Natural killer cell (primary cell): Measurements from ENCODE around the gene SOX11. TPM values are rescaled to one million over a fixed set of nuclear protein-coding genes. Genes with fewer than 3 reads are reported as not detected.

Experiments used
- ATAC-seq, 3 donors: fragments of 150-1000 bp in 2 of 3; fragments of 200-7000 bp in 1 of 3; cut with Tn5 transposase; 1 replicate in 1 of 3; 2 replicates in 2 of 3; pipeline ENCODE4 v1.10.0; 2021; ENCODE audit warnings: mild to moderate bottlenecking in 2 of 3, moderate library complexity in 2 of 3
- DNase-seq, 2 donors: peaks; one replicate each; pipeline versions ENCODE4 v3.0.0 to v3.0.0-alpha.2; 2013 to 2021; ENCODE audit warnings: mixed read lengths in 1 of 2
- H3K27ac ChIP-seq: one replicate; pipeline ENCODE4 v1.5.1; 2013; ENCODE audit warnings: mild to moderate bottlenecking, low read length
- H3K27me3 ChIP-seq: one replicate; pipeline ENCODE4 v1.6.1; 2013; ENCODE audit warnings: low read length; ENCODE audit not compliant: control insufficient read depth, insufficient read depth
- H3K36me3 ChIP-seq: one replicate; pipeline ENCODE4 v1.6.1; 2013; ENCODE audit warnings: low read length; ENCODE audit not compliant: control insufficient read depth, insufficient read depth
- H3K4me1 ChIP-seq: one replicate; pipeline ENCODE4 v1.6.1; 2013; ENCODE audit warnings: low read length; ENCODE audit not compliant: control insufficient read depth, insufficient read depth
- H3K4me3 ChIP-seq: one replicate; pipeline ENCODE4 v1.5.1; 2013; ENCODE audit warnings: low read length
- H3K9me3 ChIP-seq: one replicate; pipeline ENCODE4 v1.6.1; 2013; ENCODE audit warnings: low read length; ENCODE audit not compliant: control insufficient read depth, insufficient read depth
- H3K27ac Mint-ChIP-seq, 2 donors: one replicate each; pipeline ENCODE4 v1.8.0; 2022; ENCODE audit warnings: mild to moderate bottlenecking in 2 of 2, mixed read lengths in 2 of 2, moderate library complexity in 1 of 2
- H3K27me3 Mint-ChIP-seq, 2 donors: one replicate each; pipeline ENCODE4 v1.8.0; 2022; ENCODE audit warnings: low read depth in 2 of 2, mixed read lengths in 2 of 2
- H3K36me3 Mint-ChIP-seq: one replicate; pipeline ENCODE4 v1.8.0; 2022; ENCODE audit warnings: mixed read lengths
- H3K4me1 Mint-ChIP-seq, 2 donors: one replicate each; pipeline ENCODE4 v1.8.0; 2022; ENCODE audit warnings: mixed read lengths in 2 of 2
- H3K4me3 Mint-ChIP-seq: one replicate; pipeline ENCODE4 v1.8.0; 2022; ENCODE audit warnings: mild to moderate bottlenecking, moderate library complexity, mixed read lengths
- H3K9me3 Mint-ChIP-seq, 2 donors: one replicate each; pipeline ENCODE4 v1.8.0; 2022; ENCODE audit warnings: mixed read lengths in 2 of 2
- CTCF ChIP-seq: fragments of 200-600 bp; IDR thresholded peaks from one replicate; pipeline ENCODE4 v1.8.0; 2022; ENCODE audit warnings: antibody characterized with exemption
- WGBS: methylation state at CpG from one replicate; pipeline ENCODE4 v1.1.7; 2013; ENCODE audit warnings: missing lambda C conversion rate; ENCODE audit not compliant: insufficient coverage; 5-methylcytosine and 5-hydroxymethylcytosine counted together
- intact Hi-C: fragments of 100-400 bp; cut with micrococcal nuclease; formaldehyde crosslinking; loops from one replicate; pipeline ENCODE4 v1.14.2; 2022
- total RNA-seq, 4 donors: library from RNA; stranded (reverse); fragments of 120-200 nt in 1 of 4; gene quantifications; one replicate each; pipeline versions ENCODE4 v1.2.3 to v1.2.4, GENCODE V29; 2013 to 2022

The SOX11 gene
- total RNA-seq, 3 donors from 2014 or later (not counting 1 experiment from before 2014, with no cell fraction given), result not detected

GRCh38 chr2:5727235-5727634, 35.1 kb downstream of the SOX11 start:
- H3K27ac ChIP-seq, result no peak overlapping the region
- Mint-ChIP-seq H3K4me3 (no peak overlapping the region), H3K27ac (no peak overlapping the region), H3K27me3 (no peaks in the 10 kb centered on the region), H3K4me1 (no peaks in the 10 kb centered on the region), H3K9me3 (peaks cover 0 to 4% of the 10 kb centered on the region in 2 donors), H3K36me3 (no peaks in the 10 kb centered on the region)
- H3K9me3 ChIP-seq, result peaks cover 2% of the 10 kb centered on the region
- DNase-seq (no peak), ATAC-seq (no peak)
- no peaks in the 10 kb centered on the region for H3K4me1 ChIP-seq
- intact Hi-C loops, result no loop called here
- no peak for TF ChIP-seq CTCF
- H3K27me3 ChIP-seq, result no peaks in the 10 kb centered on the region
- H3K4me3 ChIP-seq, result no peak overlapping the region
- H3K36me3 ChIP-seq, result no peaks in the 10 kb centered on the region

- Histone ChIP-seq H3K27ac (no peak overlapping the region), H3K27me3 (no peaks in the 10 kb centered on the region), H3K9me3 (peaks cover 2% of the 10 kb centered on the region), H3K4me3 (no peak overlapping the region), H3K36me3 (no peaks in the 10 kb centered on the region), H3K4me1 (no peaks in the 10 kb centered on the region)
- ATAC-seq (no peak), DNase-seq (no peak)
- Mint-ChIP-seq H3K4me1 (no peaks in the 10 kb centered on the region), H3K4me3 (no peak overlapping the region), H3K9me3 (peaks cover 0 to 5% of the 10 kb centered on the region in 2 donors), H3K27ac (no peak overlapping the region), H3K27me3 (no peaks in the 10 kb centered on the region), H3K36me3 (no peaks in the 10 kb centered on the region)
- no peak for TF ChIP-seq CTCF
- WGBS, result 78% methylated on average over 3 of the region's 3 CpGs
- intact Hi-C loops, result no loop called here
Measured at GRCh38 chr2:5729416-5729815, 37.2 kb downstream of the SOX11 start.

GRCh38 chr2:5730386-5730785, 38.2 kb downstream of the SOX11 start:
- TF ChIP-seq CTCF, result no peak
- H3K4me3 Mint-ChIP-seq, result no peak overlapping the region

GRCh38 chr2:5734859-5735520, 42.8 kb downstream of the SOX11 start:
- Mint-ChIP-seq H3K4me1 (no peaks in the 10 kb centered on the region), H3K27me3 (no peaks in the 10 kb centered on the region), H3K4me3 (no peak overlapping the region), H3K27ac (no peak overlapping the region), H3K9me3 (peaks cover 2 to 3% of the 10 kb centered on the region in 2 donors), H3K36me3 (no peaks in the 10 kb centered on the region)
- intact Hi-C loops, result no loop called here
- no peaks in the 10 kb centered on the region for H3K27me3 ChIP-seq
- DNase-seq (no peak), ATAC-seq (no peak)
- H3K27ac ChIP-seq, result no peak overlapping the region
- H3K36me3 ChIP-seq, result no peaks in the 10 kb centered on the region
- H3K4me1 ChIP-seq, result no peaks in the 10 kb centered on the region
- no peaks in the 10 kb centered on the region for H3K9me3 ChIP-seq
- 85% methylated on average over 15 of the region's 15 CpGs for WGBS
- H3K4me3 ChIP-seq, result no peak overlapping the region
- no peak for TF ChIP-seq CTCF

More at GRCh38 chr2:5730386-5730785, 38.2 kb downstream of the SOX11 start:
- no peak for DNase-seq
- H3K9me3 Mint-ChIP-seq, result peaks cover 3 to 5% of the 10 kb centered on the region in 2 donors
- Histone ChIP-seq H3K27ac (no peak overlapping the region), H3K4me1 (no peaks in the 10 kb centered on the region), H3K4me3 (no peak overlapping the region), H3K27me3 (no peaks in the 10 kb centered on the region), H3K9me3 (no peaks in the 10 kb centered on the region), H3K36me3 (no peaks in the 10 kb centered on the region)
- H3K27ac Mint-ChIP-seq, result no peak overlapping the region
- no peaks in the 10 kb centered on the region for H3K4me1 Mint-ChIP-seq
- no peaks in the 10 kb centered on the region for H3K36me3 Mint-ChIP-seq
- no peak for ATAC-seq
- no peaks in the 10 kb centered on the region for H3K27me3 Mint-ChIP-seq
- intact Hi-C loops, result no loop called here
- WGBS, result 78% methylated on average over 2 of the region's 2 CpGs
